ENCODE data around the gene PRRT1. TPM values are rescaled to one million over a fixed set of nuclear protein-coding genes. Genes with fewer than 3 reads are reported as not detected.

The PRRT1 gene
- polyA plus RNA-seq, 1 donor (not counting 4 experiments of a cell fraction or from before 2014, with no cell fraction given) = 0.09 TPM

DNA sequence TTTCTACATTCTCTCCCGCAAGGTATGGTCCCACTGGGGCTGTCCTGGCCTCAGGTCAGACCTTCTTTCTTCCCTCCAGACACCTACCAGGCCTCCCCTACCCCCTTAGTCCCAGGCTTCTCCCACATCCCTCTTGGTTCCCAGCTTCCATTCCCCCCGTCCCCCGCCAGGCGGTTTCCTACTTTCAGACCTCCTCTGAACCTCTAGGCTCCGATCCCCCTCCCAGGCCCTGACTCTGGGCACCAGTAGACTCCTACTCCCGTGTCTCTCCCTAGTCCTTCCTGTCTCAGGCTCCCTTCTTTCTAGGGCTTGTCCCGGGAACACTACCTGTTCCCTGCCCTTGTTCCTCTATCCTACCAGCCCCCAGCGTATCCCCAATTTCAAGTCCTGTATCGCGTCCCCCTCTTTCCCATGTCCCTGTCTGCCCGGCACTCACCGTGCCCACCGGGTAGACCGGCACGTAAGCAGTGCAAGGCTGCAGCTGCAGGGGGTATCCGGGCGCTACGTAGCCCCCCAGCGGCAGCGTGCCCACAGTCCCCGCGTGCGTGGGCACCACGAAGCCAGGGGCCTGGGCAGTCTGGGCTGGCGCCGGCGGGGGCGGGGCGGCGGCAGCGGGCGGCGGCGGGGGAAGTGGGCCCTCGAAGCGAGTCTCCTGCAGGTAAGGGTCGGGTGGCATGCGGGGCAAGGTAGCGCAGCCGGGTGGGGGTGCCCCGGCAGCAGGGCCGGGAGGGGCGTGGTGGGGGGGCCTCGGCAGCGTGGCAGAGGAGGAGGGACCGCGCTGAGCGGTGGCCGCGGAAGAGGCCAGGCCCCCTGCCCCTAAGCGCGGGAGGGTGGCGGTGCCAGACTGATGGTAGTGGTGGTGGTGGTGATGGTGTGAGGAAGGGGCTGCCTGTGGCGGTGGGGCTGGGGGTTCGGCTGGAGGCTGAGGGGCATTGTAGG is 1.5 kb downstream of the PRRT1 start:
- Histone ChIP-seq H3K9ac (ENCODE audit: control insufficient read depth, extremely low read depth, insufficient read depth, low read length) (no peak overlapping the region), H4K20me1 (ENCODE audit: control insufficient read depth, extremely low read depth, insufficient read depth, low read length) (no peaks in the 10 kb centered on the region), H3K79me2 (ENCODE audit: control insufficient read depth, insufficient read depth, low read length) (peaks cover 2% of the 10 kb centered on the region), H3K4me3 (ENCODE audit: control insufficient read depth in 2 of 3, extremely low read depth in 1 of 3, insufficient read depth in 2 of 3, low read depth in 1 of 3, low read length in 3 of 3) (no peak overlapping the region), H3K4me1 (ENCODE audit: control insufficient read depth, extremely low read depth, insufficient read depth, low read length) (peaks cover 18% of the 10 kb centered on the region), H3K4me2 (ENCODE audit: control insufficient read depth, extremely low read depth, insufficient read depth, low read depth, low read length) (no peak overlapping the region), H3K36me3 (ENCODE audit: control insufficient read depth in 2 of 2, extremely low read depth in 1 of 2, insufficient read depth in 2 of 2, low read length in 2 of 2) (no peaks in the 10 kb centered on the region), H2AFZ (ENCODE audit: control insufficient read depth, low read length) (no peak overlapping the region), H3K9me3 (ENCODE audit: control insufficient read depth, low read depth, low read length) (no peaks in the 10 kb centered on the region), H3K9me1 (ENCODE audit: control insufficient read depth, extremely low read depth, insufficient read depth, low read length) (no peaks in the 10 kb centered on the region), H3K27me3 (ENCODE audit: control insufficient read depth, extremely low read depth, insufficient read depth, low read length) (peaks cover 4% of the 10 kb centered on the region), H3K27ac (ENCODE audit: control insufficient read depth, insufficient read depth, low read length) (no peak overlapping the region)
- no peak for FAIRE-seq
- no peak for DNase-seq (ENCODE audit: low read depth, low spot score)
- TF ChIP-seq, protein P1, sequence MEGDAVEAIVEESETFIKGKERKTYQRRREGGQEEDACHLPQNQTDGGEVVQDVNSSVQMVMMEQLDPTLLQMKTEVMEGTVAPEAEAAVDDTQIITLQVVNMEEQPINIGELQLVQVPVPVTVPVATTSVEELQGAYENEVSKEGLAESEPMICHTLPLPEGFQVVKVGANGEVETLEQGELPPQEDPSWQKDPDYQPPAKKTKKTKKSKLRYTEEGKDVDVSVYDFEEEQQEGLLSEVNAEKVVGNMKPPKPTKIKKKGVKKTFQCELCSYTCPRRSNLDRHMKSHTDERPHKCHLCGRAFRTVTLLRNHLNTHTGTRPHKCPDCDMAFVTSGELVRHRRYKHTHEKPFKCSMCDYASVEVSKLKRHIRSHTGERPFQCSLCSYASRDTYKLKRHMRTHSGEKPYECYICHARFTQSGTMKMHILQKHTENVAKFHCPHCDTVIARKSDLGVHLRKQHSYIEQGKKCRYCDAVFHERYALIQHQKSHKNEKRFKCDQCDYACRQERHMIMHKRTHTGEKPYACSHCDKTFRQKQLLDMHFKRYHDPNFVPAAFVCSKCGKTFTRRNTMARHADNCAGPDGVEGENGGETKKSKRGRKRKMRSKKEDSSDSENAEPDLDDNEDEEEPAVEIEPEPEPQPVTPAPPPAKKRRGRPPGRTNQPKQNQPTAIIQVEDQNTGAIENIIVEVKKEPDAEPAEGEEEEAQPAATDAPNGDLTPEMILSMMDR (optimal IDR thresholded peaks at IDR 0.05 in 1 of 3, IDR thresholded peaks at IDR 0.05 in 1 of 3, conservative IDR thresholded peaks at IDR 0.05 in 1 of 3; ENCODE audit: extremely low read depth in 1 of 3, insufficient read depth in 2 of 3, low read length in 3 of 3) = no peak
- TF ChIP-seq EZH2 (IDR thresholded peaks at IDR 0.05; ENCODE audit: low read length) = no peak
- dilution Hi-C loops (cut with MboI; ENCODE audit: extremely low pct_ligation_motif_present, low sequenced_read_pairs) = no loop called here

DNA sequence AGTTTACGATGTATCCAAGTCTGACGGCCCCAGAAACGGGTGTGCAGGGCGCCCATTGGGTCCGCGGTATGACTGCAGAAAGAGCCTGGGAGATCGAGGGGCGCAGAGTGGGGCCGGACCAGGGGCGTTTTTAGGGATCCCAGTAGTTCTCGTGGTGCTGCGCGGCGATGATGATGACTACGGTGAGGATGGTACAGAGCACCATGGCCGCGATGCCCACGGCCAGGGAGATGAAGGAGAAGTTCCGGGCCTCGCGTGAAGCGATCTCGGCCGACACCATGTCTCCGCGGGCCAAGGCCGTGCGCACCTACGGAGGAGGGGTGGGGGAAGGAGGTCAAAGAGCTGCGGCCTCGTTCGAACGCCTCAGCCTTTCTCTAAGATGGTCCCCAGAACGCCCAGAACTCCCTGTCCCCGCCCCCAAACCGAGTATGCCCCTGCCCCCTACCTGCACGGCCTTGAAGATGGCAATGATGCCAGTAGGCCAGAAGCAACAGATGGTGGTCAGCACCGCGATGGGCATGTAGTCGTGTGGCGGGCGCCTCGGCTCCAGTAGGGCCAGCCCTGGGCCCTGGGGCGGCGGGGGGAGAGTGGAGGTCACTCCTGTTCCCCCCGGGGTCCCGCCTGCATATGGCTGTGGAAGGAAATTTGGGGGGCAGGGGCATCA is 2.5 kb downstream of the PRRT1 start:
- Histone ChIP-seq H3K4me3 (ENCODE audit: control insufficient read depth in 2 of 3, extremely low read depth in 1 of 3, insufficient read depth in 2 of 3, low read depth in 1 of 3, low read length in 3 of 3) (peak overlapping the region; percentile 46 to 82 (median 66)), H3K4me2 (ENCODE audit: control insufficient read depth, extremely low read depth, insufficient read depth, low read depth, low read length) (peak overlapping the region; percentile 94)
- dilution Hi-C loops (cut with MboI; ENCODE audit: extremely low pct_ligation_motif_present, low sequenced_read_pairs) = no loop called here

More for the DNA sequence above, 2.5 kb downstream of the PRRT1 start:
- H3K27ac ChIP-seq (ENCODE audit: control insufficient read depth, insufficient read depth, low read length) = no peak overlapping the region
- no peaks in the 10 kb centered on the region for H3K36me3 ChIP-seq (ENCODE audit: control insufficient read depth in 2 of 2, extremely low read depth in 1 of 2, insufficient read depth in 2 of 2, low read length in 2 of 2)
- no peaks in the 10 kb centered on the region for H3K79me2 ChIP-seq (ENCODE audit: control insufficient read depth, insufficient read depth, low read length)
- peak overlapping the region; percentile 71 for H3K9ac ChIP-seq (ENCODE audit: control insufficient read depth, extremely low read depth, insufficient read depth, low read length)
- no peak for DNase-seq (ENCODE audit: low read depth, low spot score)
- H3K27me3 ChIP-seq (ENCODE audit: control insufficient read depth, extremely low read depth, insufficient read depth, low read length) = peaks cover 4% of the 10 kb centered on the region
- TF ChIP-seq, protein P1 (optimal IDR thresholded peaks at IDR 0.05 in 1 of 3, IDR thresholded peaks at IDR 0.05 in 1 of 3, conservative IDR thresholded peaks at IDR 0.05 in 1 of 3; ENCODE audit: extremely low read depth in 1 of 3, insufficient read depth in 2 of 3, low read length in 3 of 3) = no peak
- no peak for TF ChIP-seq EZH2 (IDR thresholded peaks at IDR 0.05; ENCODE audit: low read length)
- H3K9me3 ChIP-seq (ENCODE audit: control insufficient read depth, low read depth, low read length) = no peaks in the 10 kb centered on the region
- peak overlapping the region; percentile 75 for H2AFZ ChIP-seq (ENCODE audit: control insufficient read depth, low read length)
- no peak for FAIRE-seq
- H3K4me1 ChIP-seq (ENCODE audit: control insufficient read depth, extremely low read depth, insufficient read depth, low read length) = peaks cover 12% of the 10 kb centered on the region
- no peaks in the 10 kb centered on the region for H3K9me1 ChIP-seq (ENCODE audit: control insufficient read depth, extremely low read depth, insufficient read depth, low read length)
- no peaks in the 10 kb centered on the region for H4K20me1 ChIP-seq (ENCODE audit: control insufficient read depth, extremely low read depth, insufficient read depth, low read length)
